ENCODE measurements around the gene ANXA3. TPM values are rescaled to one million over a fixed set of nuclear protein-coding genes. Genes with fewer than 3 reads are reported as not detected.

ANXA3 gene
- total and polyA plus RNA-seq, 9 donors, result 1.5 to 63.5 (median 8.1) TPM

DNA sequence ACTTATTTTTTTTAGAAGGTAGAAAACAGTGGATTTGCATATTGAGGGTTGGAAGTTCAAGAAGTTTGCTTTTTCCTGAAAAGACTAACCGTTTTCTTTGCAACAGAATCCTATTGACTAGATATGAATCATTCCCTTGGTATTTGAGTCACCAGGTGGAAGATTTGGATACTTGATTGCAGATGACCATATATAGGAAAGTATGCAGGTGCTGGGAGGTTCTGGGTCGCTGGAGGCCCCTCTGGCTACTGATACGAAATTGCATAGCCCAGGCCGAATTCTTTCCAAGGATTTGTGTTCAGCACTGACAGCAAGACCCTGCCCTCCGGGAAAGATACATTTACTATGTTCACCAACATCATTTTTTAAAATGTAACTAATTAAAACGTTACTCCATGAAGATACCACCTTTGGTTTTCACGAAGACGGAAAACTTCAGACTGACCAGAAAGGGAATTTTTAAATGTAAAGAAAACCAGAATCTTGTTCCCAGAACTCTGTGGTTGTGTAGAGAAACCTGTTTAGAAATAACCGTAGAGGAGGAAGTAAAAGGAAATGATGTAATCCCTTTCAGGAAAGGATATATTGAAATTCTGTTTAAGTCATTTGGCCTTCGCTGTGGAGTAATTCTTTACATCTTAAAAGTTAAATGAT, 946 bp downstream of the ANXA3 start:
- Histone ChIP-seq H3K9me3 (no peaks in the 10 kb centered on the region), H3K27me3 (no peaks in the 10 kb centered on the region), H3K27ac (no peak overlapping the region), H3K4me1 (ENCODE audit: insufficient read depth) (no peaks in the 10 kb centered on the region), H3K36me3 (no peaks in the 10 kb centered on the region), H3K4me3 (peak overlapping the region; percentile 32)
- no peak for DNase-seq
- WGBS, 3 donors, result 72 to 89% (median 84%) methylated on average over 10 of the region's 10 CpGs
- intact Hi-C loops (cut with DNase I), result no loop called here
- TF ChIP-seq POLR2A (IDR thresholded peaks at IDR 0.05) (no peak), EP300 (IDR thresholded peaks at IDR 0.05) (no peak)
- TF ChIP-seq, protein P1, sequence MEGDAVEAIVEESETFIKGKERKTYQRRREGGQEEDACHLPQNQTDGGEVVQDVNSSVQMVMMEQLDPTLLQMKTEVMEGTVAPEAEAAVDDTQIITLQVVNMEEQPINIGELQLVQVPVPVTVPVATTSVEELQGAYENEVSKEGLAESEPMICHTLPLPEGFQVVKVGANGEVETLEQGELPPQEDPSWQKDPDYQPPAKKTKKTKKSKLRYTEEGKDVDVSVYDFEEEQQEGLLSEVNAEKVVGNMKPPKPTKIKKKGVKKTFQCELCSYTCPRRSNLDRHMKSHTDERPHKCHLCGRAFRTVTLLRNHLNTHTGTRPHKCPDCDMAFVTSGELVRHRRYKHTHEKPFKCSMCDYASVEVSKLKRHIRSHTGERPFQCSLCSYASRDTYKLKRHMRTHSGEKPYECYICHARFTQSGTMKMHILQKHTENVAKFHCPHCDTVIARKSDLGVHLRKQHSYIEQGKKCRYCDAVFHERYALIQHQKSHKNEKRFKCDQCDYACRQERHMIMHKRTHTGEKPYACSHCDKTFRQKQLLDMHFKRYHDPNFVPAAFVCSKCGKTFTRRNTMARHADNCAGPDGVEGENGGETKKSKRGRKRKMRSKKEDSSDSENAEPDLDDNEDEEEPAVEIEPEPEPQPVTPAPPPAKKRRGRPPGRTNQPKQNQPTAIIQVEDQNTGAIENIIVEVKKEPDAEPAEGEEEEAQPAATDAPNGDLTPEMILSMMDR (IDR thresholded peaks at IDR 0.05), result no peak

DNA sequence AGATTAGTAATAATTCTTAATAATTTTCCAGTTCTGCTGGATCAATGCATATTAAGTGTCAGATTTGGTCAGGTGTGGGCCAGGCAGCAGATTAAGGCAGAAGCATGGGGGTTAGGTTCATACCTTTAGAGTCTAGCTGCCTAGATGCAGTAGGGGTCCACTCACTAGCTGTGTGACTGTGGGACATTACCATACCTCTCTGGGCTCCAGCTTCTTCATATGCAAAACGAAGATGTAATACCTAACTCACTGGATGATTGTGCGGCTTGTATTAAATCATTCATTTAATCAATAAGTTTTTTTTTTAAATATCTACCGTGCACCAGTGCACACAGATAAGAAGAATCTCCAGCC, 1.4 kb downstream of the ANXA3 start:
- 87 to 94% (median 89%) methylated on average over 3 of the region's 3 CpGs for whole genome bisulfite sequencing, 3 donors
- DNase-seq, result no peak
- Histone ChIP-seq H3K9me3 (no peaks in the 10 kb centered on the region), H3K36me3 (no peaks in the 10 kb centered on the region), H3K4me1 (ENCODE audit: insufficient read depth) (no peaks in the 10 kb centered on the region), H3K27me3 (no peaks in the 10 kb centered on the region), H3K27ac (no peak overlapping the region), H3K4me3 (no peak overlapping the region)
- intact Hi-C loops (cut with DNase I), result no loop called here
- TF ChIP-seq, protein P1 (IDR thresholded peaks at IDR 0.05), result no peak
- TF ChIP-seq EP300 (IDR thresholded peaks at IDR 0.05) (no peak), POLR2A (IDR thresholded peaks at IDR 0.05) (no peak)

DNA sequence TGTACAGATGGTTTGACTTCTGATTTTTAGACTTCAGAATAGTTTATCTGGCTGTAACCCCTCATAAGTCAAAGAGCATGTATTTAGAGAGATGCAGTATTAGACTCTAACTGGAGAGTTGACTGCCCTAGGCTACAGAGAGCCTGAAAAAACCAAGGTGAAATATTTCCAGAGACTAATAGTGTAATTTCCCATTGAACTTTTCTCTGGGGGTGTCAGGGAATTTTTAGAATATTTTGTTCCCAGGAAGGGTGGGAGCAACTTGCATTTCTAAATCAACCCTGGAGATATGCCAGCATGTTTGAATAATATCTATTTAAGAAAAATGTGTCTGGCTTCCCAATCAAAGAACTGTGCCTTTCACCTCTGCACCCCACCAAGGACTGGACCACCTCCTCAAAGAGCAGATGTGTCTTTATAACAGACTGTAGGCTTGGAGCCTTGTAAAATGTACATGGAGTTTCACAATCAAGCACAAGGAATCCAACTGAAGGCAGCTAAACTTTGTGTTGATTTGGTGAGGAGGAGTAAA, 2.0 kb downstream of the ANXA3 start:
- intact Hi-C loops (cut with DNase I), result no loop called here
- no peaks in the 10 kb centered on the region for H3K9me3 ChIP-seq
- TF ChIP-seq, protein P1 (IDR thresholded peaks at IDR 0.05), result no peak
- TF ChIP-seq EP300 (IDR thresholded peaks at IDR 0.05) (no peak), POLR2A (IDR thresholded peaks at IDR 0.05) (no peak)
- no peaks in the 10 kb centered on the region for H3K27me3 ChIP-seq
- H3K27ac ChIP-seq, result no peak overlapping the region
- DNase-seq, result no peak
- no peak overlapping the region for H3K4me3 ChIP-seq
- H3K4me1 ChIP-seq (ENCODE audit: insufficient read depth), result no peaks in the 10 kb centered on the region
- no peaks in the 10 kb centered on the region for H3K36me3 ChIP-seq

DNA sequence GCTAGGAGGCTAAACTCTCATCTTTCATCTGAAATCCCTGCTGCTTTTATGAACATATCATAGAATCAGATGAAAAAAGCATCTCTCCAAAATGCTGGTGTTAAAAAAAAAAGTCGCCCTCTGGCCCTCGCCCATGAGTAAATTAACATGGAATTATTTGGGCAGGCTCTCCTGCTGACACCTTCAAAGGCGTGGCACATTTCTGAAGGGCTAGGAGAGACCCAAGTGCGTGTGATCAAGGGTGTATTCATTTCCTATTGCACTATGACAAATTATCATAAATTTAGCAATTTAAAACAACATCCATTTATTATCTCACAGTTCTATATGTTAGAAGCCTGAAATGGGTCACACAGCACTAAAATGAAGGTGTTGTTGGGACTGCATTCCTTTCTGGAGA, 5.1 kb downstream of the ANXA3 start:
- no peak for DNase-seq
- Histone ChIP-seq H3K36me3 (no peaks in the 10 kb centered on the region), H3K4me3 (no peak overlapping the region), H3K4me1 (ENCODE audit: insufficient read depth) (no peaks in the 10 kb centered on the region), H3K27ac (no peak overlapping the region), H3K27me3 (no peaks in the 10 kb centered on the region), H3K9me3 (no peaks in the 10 kb centered on the region)
- no peak for TF ChIP-seq POLR2A (IDR thresholded peaks at IDR 0.05)
- TF ChIP-seq, protein P1 (IDR thresholded peaks at IDR 0.05), result no peak
- TF ChIP-seq EP300 (IDR thresholded peaks at IDR 0.05), result no peak
- intact Hi-C loops (cut with DNase I), result no loop called here
- 90 to 96% (median 93%) methylated on average over 4 of the region's 4 CpGs for WGBS, 3 donors

All from ovary (tissue), 9 donors.